Jurkat, Clone E6-1 (cell line): ENCODE measurements around the gene IMPDH1.

ENCODE experiments used
- DNase-seq: peaks from one replicate; pipeline ENCODE4 v3.0.0-alpha.2; 2011; ENCODE audit warnings: low read depth, low spot score
- H3K4me3 ChIP-seq: 2 replicates; pipeline ENCODE4 v1.5.1; 2011; ENCODE audit warnings: mild to moderate bottlenecking, low read length, control low read depth, moderate library complexity

The IMPDH1 gene

DNA sequence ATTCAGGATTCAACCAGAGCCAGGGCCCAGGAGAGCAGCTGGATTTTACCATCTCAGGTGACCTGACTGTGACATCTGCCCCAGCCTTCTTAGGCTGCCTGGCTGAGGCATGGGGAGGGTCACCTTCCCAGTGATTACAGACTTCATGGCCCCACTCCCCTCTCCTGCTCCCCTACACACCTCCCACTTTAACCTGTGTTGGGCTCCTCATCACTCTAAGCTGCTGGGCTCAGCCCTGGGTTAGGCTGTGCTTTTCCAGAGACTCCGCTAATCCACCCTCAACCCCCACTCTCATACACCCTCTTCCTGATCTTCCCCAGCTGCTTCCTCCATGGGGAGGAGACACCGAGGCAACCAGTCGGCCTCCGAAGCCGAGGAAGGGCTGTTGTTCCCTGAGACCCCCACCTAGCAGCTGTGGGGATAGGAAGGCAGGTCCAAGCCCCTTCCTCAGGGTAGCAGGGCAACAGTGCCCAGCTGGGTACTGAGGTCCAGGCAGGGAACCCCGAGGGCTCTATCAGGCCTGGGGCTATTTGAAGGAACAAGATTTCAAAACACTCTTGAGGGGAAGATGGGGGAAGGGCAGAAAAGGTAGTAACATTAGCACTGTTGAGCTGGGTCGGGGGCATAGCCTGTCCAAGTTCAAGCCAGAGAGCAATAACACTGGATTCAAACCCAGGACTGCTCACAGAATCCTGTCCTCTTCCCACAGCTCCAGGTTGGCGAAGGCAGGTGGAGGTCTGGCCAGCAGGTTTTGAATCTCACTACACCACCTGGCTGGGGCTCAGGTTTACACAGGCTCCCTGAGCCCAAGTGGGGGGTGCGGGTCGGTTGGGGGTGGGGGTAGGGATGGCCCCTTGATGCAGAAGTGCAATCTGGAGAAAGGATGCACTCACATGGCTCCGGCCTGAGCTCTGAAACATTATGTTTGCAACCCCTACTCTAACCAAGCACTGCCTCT lies 1.8 kb downstream of the IMPDH1 start:
- H3K4me3 ChIP-seq: no peak overlapping the region
- DNase-seq: no peak

DNA sequence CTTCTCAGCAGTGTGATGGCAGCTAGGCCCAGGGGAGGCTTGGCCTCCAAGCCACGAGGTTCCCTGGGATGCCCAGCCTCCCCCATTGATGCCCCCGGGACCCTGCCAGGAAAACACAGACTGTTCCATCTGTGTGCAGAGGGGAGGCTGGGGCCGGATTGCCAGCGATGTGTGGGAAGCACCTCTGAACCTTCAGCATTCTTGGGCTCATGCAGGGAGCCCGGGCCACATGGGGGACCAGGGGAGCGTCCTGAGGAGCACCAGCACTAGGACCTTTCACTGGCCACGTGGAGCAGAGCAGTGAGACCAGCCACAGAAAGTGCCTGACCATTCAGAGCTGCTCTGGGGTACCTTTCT lies 2.6 kb downstream of the IMPDH1 start:
- DNase-seq: no peak
- no peak overlapping the region for H3K4me3 ChIP-seq

DNA sequence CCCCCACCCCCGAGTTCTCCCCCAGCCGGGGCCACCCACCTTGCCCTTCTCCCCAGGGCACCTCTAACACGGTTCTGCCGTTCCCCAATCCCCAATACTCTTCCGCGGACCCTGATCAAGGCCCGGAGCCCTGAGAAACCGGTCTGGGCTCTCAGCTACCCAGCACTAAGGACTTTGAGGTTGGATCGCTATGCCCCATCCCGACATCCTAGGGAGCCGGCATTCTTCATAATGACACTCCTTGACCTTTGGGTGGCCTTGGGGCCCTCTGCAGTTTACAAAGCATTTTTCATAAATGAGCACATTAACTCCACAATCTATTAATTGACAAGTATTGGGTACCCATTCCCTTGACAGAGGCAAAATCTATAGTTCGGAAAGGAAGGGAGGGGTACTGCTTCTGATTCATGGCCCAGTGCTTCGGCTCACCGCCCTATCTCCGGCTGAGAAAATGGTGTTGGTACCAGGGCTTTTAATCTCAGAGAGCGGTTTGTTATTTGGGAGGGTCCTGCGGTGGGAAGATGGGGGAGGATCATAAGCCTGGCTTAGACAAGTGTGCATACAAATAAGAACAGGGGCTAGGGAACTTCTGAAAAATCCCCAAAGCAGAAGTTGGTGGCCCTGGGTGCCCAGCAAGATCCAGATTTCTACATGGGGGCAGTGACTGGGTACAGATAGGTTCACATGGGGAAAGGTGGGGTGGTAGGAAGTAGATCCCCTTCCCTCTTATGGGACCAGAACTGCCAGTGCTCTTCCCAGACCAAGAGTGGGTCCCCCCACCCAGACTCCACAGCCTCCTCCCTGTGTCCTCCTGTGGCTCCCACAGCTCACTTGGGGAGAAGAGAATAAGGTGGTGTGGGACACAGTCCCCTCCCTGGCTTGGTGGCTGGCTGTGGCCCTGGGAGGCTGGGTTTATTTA lies 3.2 kb downstream of the IMPDH1 start:
- DNase-seq: no peak
- H3K4me3 ChIP-seq: no peak overlapping the region; the same call in 1 of the 2 replicates

DNA sequence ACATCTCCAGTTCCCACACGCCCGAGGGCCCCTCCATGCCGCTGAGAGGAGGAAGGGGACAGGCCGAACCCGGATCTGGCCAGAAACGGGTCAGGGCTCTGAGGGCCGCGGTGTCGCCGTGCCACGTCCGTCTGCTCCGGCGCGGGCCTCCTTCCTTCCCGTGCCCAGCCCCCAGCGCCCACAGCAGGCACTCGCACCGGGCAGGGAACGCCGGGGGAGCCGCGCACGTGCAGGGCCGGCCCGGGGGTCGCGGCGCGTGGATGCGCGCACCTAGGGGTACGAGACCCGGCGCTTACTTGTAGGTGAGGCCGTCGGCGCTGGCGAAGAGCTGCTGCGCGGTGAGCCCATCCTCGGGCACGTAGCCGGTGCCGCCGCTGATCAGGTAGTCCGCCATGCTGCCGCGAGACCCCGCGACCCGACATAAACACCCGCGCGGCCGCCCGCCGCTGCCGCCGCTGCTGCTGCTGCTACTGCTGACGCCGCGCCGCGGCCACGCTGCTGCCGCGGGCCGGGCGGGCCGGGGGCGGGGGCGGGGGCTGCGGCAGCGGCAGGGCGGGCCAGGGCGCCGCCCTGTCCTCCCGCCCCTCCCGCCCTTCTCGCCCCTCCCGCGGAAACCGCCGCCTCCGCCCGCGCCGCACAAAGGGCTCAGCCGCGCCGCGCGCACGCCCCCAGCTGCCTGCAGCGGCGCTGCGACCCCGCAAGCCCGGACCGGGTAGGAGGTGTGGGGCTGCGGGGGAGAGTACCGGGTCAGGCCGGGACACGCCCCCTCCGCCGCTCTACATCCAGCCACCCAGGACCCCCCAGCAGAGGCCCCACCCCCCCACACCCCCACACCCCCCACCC lies 4.1 kb downstream of the IMPDH1 start:
- H3K4me3 ChIP-seq: peak overlapping the region; percentile 82
- peak; percentile 35 for DNase-seq

DNA sequence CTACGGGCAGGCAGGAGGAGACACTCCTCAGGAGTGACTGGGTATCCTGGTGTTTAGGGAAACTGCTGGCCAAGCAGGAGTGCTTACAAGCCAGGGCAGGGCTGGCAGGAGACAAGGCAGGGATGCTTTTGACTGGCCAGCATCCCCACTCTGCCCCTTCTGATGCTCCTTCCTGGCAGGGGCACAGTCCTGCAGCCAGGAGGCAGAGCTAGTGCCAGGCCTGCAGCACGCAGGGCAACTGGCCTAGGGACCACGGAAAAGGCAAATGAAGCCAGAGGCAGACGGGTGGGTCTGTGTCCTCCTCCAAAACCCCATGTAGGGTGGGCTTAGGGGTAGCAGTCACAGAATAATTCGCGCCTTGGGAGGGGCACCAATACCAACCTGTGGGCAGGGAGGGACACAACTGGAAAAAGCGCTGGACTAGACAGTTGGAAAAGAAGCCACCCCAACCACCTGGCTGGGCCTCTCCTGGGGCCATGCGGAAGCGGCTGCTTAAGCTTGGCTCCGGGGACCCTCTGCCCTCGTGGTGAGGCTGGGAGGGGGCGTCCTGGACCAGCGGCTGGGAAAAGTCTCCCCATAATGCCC lies 4.8 kb downstream of the IMPDH1 start:
- peak overlapping the region; percentile 82 for H3K4me3 ChIP-seq
- no peak for DNase-seq

DNA sequence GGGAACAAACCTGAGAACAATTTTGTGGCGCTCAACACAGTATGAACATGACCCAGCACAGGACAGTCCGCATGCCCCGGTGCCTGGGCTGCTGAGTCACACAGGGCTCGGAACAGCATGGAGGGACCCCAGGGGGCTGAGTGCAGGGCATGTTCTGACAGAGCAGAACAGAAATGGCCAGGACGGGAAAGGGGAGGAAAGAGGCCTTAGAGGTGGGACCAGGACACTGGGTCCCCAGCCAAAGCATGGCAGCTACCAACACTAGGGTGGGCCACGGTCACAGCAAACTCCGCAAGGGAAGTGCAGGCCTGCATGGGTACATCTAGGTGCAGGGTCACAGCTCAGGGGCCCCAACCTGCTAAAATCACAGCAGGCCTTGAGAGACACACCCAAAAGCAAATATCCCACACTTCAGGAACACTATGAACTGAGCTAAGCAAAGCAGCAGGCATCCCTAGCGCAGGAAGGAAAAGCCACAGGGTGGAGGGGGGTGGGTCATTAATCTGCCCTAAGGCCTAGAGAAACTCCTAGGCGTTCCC lies 5.6 kb downstream of the IMPDH1 start:
- DNase-seq: no peak
- peak overlapping the region; percentile 82 for H3K4me3 ChIP-seq

DNA sequence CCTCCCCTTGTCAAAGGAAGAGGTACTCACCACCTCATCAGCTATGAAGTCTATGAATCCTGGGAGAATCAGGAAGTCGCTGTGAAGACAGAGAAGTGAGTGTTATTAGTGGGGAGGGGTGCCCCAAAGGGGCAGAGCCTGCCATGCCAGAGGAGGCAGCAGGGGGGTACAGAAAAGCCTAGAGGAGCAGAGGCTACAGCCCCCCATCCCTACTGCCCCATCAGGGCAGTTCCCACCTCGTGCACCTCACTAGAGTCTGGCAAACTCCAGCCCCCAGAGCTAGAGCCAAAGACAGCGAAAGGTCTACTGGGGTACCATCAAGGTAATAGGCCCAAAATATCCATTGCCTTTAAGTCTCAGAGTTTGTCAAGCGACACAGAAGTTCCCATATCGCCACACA lies 6.1 kb downstream of the IMPDH1 start:
- no peak for DNase-seq
- H3K4me3 ChIP-seq: no peak overlapping the region

DNA sequence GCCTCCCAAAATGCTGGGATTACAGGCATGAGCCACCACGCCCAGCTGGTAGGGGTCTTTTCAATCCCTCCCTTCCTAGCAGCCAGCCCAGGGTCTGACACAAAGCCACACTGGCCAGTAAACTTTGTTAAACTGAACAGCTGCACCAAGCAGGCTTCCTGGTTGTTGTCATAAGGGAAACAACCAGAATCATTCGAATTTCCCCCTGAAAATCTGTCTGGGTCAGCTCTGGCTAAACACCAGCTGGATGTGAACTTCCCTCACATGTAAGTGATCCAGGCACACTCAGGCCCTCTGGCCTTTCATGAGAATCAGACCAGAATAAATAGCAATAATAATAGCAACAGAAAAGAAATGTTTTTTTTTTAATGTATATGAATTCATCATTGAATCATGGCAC lies 7.4 kb downstream of the IMPDH1 start:
- DNase-seq: no peak
- no peak overlapping the region for H3K4me3 ChIP-seq

DNA sequence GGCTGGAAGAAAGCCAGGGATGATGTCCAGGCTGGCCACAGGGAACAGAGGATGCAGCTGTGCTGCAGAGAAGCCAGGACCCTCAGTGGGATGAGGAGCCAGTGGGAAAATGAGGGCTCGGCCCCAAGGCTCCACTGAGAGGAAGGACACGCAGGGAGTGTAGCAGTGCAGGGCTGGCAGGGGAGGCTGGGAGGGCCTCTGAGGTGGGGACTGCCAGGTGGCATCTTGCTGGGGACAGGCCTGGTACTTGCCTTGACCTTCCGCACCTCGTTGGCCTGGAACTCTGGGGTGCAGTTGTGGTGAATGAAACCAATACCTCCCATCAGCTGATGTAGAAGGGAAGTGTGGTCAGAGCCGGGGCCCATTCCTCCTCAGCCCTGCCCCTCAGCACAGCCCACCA lies 9.2 kb downstream of the IMPDH1 start:
- no peak for DNase-seq
- H3K4me3 ChIP-seq: no peak overlapping the region

DNA sequence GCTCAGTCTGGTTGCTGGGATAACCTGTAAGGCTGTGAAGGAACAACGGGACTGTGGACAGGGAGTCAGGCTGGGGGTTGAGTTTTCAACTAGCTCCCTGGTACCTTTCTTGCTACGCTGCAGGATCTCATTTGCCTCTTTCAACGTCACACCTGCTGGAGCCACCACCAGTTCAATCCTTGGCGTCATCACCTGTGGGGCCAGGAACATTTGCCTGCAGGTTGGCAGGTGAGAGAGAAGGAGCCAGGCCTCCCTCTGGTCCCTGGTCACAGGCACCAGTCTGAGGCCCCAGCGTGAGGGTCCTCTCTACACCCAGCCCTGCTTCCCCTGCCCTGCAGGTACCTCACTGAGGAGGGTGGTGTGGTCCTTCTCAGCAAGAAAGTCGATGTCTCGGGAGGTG lies 9.8 kb downstream of the IMPDH1 start:
- no peak overlapping the region for H3K4me3 ChIP-seq

DNA sequence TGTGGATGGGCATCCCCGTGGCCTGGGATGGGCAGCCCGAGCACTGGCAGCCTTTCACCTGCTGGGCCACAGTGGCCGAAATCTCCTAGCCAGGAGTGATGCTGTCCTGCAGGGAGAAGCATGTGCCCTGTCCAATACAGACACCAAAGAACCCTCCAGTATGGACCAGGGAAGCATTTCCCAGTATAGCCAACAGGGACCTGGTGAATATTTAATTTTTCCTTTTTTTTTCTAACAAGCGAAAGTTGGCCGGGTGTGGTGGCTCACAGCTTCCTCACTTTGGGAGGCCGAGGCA lies 11.0 kb downstream of the IMPDH1 start:
- no peak overlapping the region for H3K4me3 ChIP-seq
- DNase-seq: no peak

More for the DNA sequence above, 9.8 kb downstream of the IMPDH1 start:
- no peak for DNase-seq

DNA sequence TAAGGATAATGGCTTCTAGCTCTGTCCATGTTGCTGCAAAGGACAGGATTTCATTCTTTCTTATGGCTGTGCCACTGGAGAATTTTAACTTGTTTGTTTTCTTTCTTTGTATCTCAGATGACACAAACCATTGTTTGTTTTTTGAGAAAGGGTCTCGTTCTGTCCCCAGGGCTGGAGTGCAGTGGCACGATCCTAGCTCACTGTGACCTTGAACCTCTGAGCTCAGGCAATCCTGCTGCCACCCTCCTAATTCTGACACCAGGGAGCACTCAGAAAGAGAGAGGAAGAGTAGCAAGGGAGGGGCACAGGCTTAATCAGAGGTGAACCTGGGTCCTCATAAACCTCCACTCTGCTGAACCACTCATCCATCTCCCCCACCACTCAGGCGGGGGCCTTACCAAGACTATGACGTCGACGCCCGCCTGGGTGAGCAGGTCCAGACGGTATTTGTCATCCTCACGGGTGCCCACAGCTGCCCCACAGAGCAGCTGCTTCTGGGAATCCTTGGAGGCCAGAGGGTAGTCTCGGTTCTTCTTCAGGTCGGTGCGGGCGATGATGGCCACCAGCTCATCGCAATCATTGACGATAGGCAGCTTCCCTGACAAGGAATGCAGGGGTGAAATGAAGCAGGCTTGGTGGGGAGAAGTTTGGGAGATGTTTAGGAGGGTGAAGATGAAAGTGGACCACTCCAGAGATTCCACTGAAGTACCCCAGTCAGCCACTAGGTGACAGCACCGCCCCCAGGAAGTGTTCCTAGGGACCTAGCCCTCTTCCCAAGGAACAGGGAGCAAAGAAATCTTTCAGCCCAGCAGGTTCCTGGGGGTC lies 11.6 kb downstream of the IMPDH1 start:
- DNase-seq: no peak
- H3K4me3 ChIP-seq: no peak overlapping the region

DNA sequence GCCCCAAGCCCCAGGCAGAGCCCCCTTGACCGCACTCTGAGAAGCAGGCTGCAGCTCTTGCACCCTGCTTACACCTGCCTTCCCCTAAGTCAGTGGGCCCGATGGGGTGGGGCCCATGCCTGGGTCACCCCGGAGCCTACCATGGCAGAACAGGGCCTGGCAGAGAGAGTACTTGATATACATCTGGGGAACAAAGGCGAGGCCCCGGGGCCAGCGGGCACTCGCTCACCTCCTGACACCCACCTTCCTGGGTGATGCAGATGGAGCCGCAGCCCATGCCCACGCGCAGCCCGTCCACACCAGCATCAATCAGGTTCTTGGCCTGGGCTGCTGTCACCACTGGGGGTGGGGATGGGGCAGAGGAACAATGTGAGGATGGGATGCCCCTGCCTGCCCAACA lies 13.4 kb downstream of the IMPDH1 start:
- no peak for DNase-seq

DNA sequence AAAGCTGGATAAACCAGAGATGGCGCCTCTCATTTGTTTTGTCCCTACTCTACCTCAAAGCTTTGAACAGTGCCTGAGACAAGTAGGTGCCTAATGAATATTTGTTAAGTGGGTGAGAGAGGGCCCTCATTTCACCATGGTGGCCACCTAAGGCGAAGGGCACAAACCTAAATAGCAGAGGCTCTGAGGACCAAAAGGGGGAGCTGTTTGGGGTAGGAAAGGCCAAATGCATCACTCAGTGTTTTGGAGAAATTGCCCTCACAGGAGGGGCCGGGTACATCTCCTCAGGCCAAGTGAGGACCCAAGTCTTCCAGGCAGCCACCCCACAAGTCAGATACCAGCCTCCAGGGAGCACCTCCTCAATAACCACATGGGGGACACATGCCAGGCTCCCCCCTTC lies 14.0 kb downstream of the IMPDH1 start:
- no peak for DNase-seq
- no peak overlapping the region for H3K4me3 ChIP-seq

More for the DNA sequence above, 13.4 kb downstream of the IMPDH1 start:
- H3K4me3 ChIP-seq: no peak overlapping the region

DNA sequence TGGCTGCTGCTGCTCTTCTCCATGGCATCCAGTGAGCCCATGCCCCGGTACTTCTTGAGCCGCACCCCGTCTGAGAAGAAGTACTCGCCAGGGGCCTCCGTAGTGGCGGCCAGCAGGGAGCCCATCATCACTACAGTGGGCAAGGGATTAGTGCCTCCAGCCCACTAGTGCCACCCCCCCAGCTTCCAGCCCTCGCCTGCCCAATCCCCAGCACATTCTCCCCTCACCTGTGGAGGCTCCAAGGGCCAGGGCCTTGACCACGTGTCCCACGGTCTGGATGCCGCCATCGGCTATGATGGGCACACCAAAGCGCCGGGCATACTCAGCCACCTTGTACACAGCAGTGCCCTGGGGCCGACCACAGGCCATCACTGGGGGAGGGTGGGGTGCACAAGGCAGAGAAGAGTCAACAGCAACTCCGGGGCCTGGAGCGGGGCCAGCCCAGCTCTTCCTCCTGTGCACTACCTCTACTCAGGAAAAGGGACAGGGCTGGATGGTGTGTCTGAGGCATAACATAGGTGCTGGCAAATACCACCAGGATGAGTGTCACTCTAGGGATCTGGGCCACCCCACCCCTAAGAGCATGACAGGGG lies 14.8 kb downstream of the IMPDH1 start:
- H3K4me3 ChIP-seq: no peak overlapping the region
- no peak for DNase-seq

DNA sequence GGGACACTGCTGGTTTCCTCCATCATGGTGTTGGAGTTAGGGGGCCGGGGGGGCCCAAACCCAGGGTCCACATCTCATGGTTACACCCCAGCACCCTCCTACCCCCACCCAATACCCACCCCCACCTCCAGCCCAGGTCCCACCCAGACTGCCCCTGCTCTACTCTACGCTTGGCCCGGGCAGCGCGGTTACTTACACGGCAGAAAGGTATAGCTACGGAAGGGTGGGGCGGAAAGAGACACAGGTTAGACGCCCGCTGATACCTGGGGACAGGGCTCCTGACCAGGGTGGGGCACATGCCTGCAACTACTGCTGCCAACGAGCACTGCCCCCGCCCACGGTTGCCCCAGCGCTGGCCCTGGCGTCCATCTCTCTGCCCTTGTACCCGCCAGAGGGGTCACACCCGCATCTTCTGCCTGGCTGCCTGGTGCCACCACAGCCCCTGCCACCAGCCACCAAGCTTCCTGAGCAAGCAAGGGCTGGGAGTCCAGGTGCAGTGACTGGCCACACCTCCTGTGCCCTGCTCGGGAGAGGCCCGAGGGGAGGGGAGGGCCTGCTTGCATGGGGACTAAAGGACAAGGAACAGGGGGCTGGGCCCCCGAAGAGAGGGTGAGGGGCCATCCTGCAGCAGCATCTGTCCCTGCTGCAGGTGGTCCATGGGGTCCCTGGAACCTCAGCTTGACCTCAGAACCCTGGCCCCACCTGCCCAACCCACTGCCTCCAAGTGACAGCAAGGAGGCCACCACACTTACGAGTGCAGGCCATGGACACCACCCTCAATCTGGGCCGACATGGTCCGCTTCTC lies 16.1 kb downstream of the IMPDH1 start:
- H3K4me3 ChIP-seq: no peak overlapping the region
- no peak for DNase-seq
